ENCODE data around the gene ADTRP. TPM values are rescaled to one million over a fixed set of nuclear protein-coding genes. Genes with fewer than 3 reads are reported as not detected.

The ADTRP gene
- 2.3 TPM for total RNA-seq
- long read RNA-seq, transcript ADTRP-203 (6 exons, 2,058 nt), result major isoform, 5 of 7 reads
- long read RNA-seq, partial matches to known transcripts, result 0 of 7 reads
- long read RNA-seq, other reads (novel, unspliced or antisense), result 2 of 7 reads

- DNase-seq (ENCODE audit: low spot score), result no peak
Measured at GRCh38 chr6:11778648-11779328, at the start of gene ADTRP. Gene ADTRP, minus strand, starts transcription at chr6:11778803. Its CDS starts 44 bp downstream, at chr6:11778759.

- DNase-seq (ENCODE audit: low spot score), result no peak
Measured at GRCh38 chr6:11826779-11827178, 48.2 kb upstream of the ADTRP start.

- no peak for DNase-seq (ENCODE audit: low spot score)
Measured at GRCh38 chr6:11824986-11825385, 46.4 kb upstream of the ADTRP start.

GRCh38 chr6:11822346-11822745, 43.7 kb upstream of the ADTRP start:
- DNase-seq (ENCODE audit: low spot score), result no peak

- DNase-seq (ENCODE audit: low spot score), result no peak
Measured at GRCh38 chr6:11821781-11822180, 43.2 kb upstream of the ADTRP start.

GRCh38 chr6:11820821-11821220, 42.2 kb upstream of the ADTRP start:
- DNase-seq (ENCODE audit: low spot score), result no peak

- no peak for DNase-seq (ENCODE audit: low spot score)
Measured at GRCh38 chr6:11819486-11819885, 40.9 kb upstream of the ADTRP start.

- no peak for DNase-seq (ENCODE audit: low spot score)
Measured at GRCh38 chr6:11815231-11815630, 36.6 kb upstream of the ADTRP start.

GRCh38 chr6:11814819-11815218, 36.2 kb upstream of the ADTRP start:
- no peak for DNase-seq (ENCODE audit: low spot score)

GRCh38 chr6:11814106-11814505, 35.5 kb upstream of the ADTRP start:
- DNase-seq (ENCODE audit: low spot score), result no peak

- no peak for DNase-seq (ENCODE audit: low spot score)
Measured at GRCh38 chr6:11813606-11814005, 35.0 kb upstream of the ADTRP start.

- no peak for DNase-seq (ENCODE audit: low spot score)
Measured at GRCh38 chr6:11812951-11813350, 34.3 kb upstream of the ADTRP start.

GRCh38 chr6:11812439-11812838, 33.8 kb upstream of the ADTRP start:
- no peak for DNase-seq (ENCODE audit: low spot score)

- DNase-seq (ENCODE audit: low spot score), result no peak
Measured at GRCh38 chr6:11811644-11812264, 33.2 kb upstream of the ADTRP start.

GRCh38 chr6:11810854-11811643, 32.4 kb upstream of the ADTRP start:
- DNase-seq (ENCODE audit: low spot score), result no peak

GRCh38 chr6:11810039-11810541, 31.5 kb upstream of the ADTRP start:
- DNase-seq (ENCODE audit: low spot score), result no peak

- no peak for DNase-seq (ENCODE audit: low spot score)
Measured at GRCh38 chr6:11808054-11808453, 29.5 kb upstream of the ADTRP start.

- DNase-seq (ENCODE audit: low spot score), result no peak
Measured at GRCh38 chr6:11806561-11807317, 28.1 kb upstream of the ADTRP start.

GRCh38 chr6:11805259-11806053, 26.9 kb upstream of the ADTRP start:
- DNase-seq (ENCODE audit: low spot score), result no peak

- no peak for DNase-seq (ENCODE audit: low spot score)
Measured at GRCh38 chr6:11804701-11805100, 26.1 kb upstream of the ADTRP start.

Measured in mesenteric fat pad (tissue), 1 donor.